NCI-H226 (cell line): ENCODE data around the gene OSBPL5.

ENCODE experiments used
- DNase-seq: peaks from one replicate; pipeline ENCODE4 v3.0.0-alpha.2; 2015

Gene OSBPL5

GRCh38 chr11:3197044-3197695 is 32.1 kb upstream of the OSBPL5 start:
- no peak for DNase-seq

- DNase-seq, result no peak
Measured at GRCh38 chr11:3196161-3197043, 31.3 kb upstream of the OSBPL5 start.

GRCh38 chr11:3195251-3196160 is 30.4 kb upstream of the OSBPL5 start:
- DNase-seq, result no peak

GRCh38 chr11:3194016-3194816 is 29.1 kb upstream of the OSBPL5 start:
- no peak for DNase-seq

- DNase-seq, result no peak
Measured at GRCh38 chr11:3193373-3194015, 28.4 kb upstream of the OSBPL5 start.

- DNase-seq, result no peak
Measured at GRCh38 chr11:3192511-3193372, 27.6 kb upstream of the OSBPL5 start.

- DNase-seq, result no peak
Measured at GRCh38 chr11:3191586-3192324, 26.6 kb upstream of the OSBPL5 start.

- DNase-seq, result no peak
Measured at GRCh38 chr11:3190600-3190999, 25.5 kb upstream of the OSBPL5 start.

GRCh38 chr11:3189886-3190583 is 24.9 kb upstream of the OSBPL5 start:
- DNase-seq, result no peak

GRCh38 chr11:3189196-3189843 is 24.2 kb upstream of the OSBPL5 start:
- DNase-seq, result no peak

GRCh38 chr11:3188496-3189195 is 23.5 kb upstream of the OSBPL5 start:
- no peak for DNase-seq

GRCh38 chr11:3186166-3186953 is 21.2 kb upstream of the OSBPL5 start:
- DNase-seq, result no peak

- no peak for DNase-seq
Measured at GRCh38 chr11:3184732-3185347, 19.7 kb upstream of the OSBPL5 start.

GRCh38 chr11:3183523-3183922 is 18.4 kb upstream of the OSBPL5 start:
- no peak for DNase-seq

- DNase-seq, result no peak
Measured at GRCh38 chr11:3182462-3182852, 17.3 kb upstream of the OSBPL5 start.

- DNase-seq, result no peak
Measured at GRCh38 chr11:3181725-3182461, 16.8 kb upstream of the OSBPL5 start.
